Thyroid gland (tissue), 4 donors: ENCODE data around the gene DGAT2. TPM values are rescaled to one million over a fixed set of nuclear protein-coding genes. Genes with fewer than 3 reads are reported as not detected.

Experiments
- DNase-seq, 2 donors: peaks; one replicate each; pipeline ENCODE4 v3.0.0-alpha.2; 2019
- H3K27ac ChIP-seq, 3 donors: fragments of 200-600 bp; sonication (generic); 1 replicate in 2 of 3; 2 replicates in 1 of 3; pipeline ENCODE4 v1.5.1; 2016 to 2019; ENCODE audit warnings: mild to moderate bottlenecking in 1 of 3, moderate library complexity in 1 of 3
- H3K27me3 ChIP-seq: fragments of 200-600 bp; sonication (generic); one replicate; pipeline ENCODE4 v1.5.1; 2019
- H3K36me3 ChIP-seq, 2 donors: fragments of 200-600 bp; sonication (generic); one replicate each; pipeline ENCODE4 v1.5.1; 2016 to 2019
- H3K4me1 ChIP-seq, 2 donors: fragments of 200-600 bp; sonication (generic); one replicate each; pipeline ENCODE4 v1.5.1; 2017 to 2019
- H3K4me3 ChIP-seq, 3 donors: fragments of 200-600 bp; sonication (generic); replicated peaks in 1 of 3; 1 replicate in 2 of 3; 2 replicates in 1 of 3; pipeline ENCODE4 v1.5.1; 2016; ENCODE audit warnings: mild to moderate bottlenecking in 1 of 3
- H3K9me3 ChIP-seq: fragments of 200-600 bp; sonication (generic); one replicate; pipeline ENCODE4 v1.5.1; 2017
- CTCF ChIP-seq, 6 experiments: fragments of 200-600 bp in 3 of 6; fragments of 450-650 bp in 3 of 6; sonication (generic) in 3 of 6; IDR thresholded peaks; one replicate each; pipeline ENCODE4 v1.5.1; 2016 to 2019; ENCODE audit warnings: antibody characterized with exemption in 6 of 6, mild to moderate bottlenecking in 2 of 6, inconsistent platforms in 1 of 6, moderate library complexity in 1 of 6
- POLR2A ChIP-seq, 2 donors: fragments of 450-650 bp; IDR thresholded peaks; one replicate each; pipeline ENCODE4 v1.6.1; 2017; ENCODE audit warnings: antibody characterized with exemption in 2 of 2, mild to moderate bottlenecking in 2 of 2, moderate library complexity in 1 of 2
- WGBS, 2 donors: methylation state at CpG; one replicate each; pipeline ENCODE4 v1.1.5; 2017; 5-methylcytosine and 5-hydroxymethylcytosine counted together
- intact Hi-C: fragments of 100-400 bp; cut with DNase I; formaldehyde crosslinking; loops from one replicate; pipeline ENCODE4 v1.15.1; 2023
- total RNA-seq, 4 donors: library from RNA; depleted of rRNA; stranded (reverse); fragments of >200 nt; gene quantifications; one replicate each; pipeline ENCODE4 v1.2.3, GENCODE V29; 2016

Gene DGAT2
- total RNA-seq, 4 donors from 2014 or later: 9.9 to 20.7 (median 16.3) TPM

- TF ChIP-seq POLR2A (IDR thresholded peaks at IDR 0.05): no peak
- TF ChIP-seq CTCF (IDR thresholded peaks at IDR 0.05): no peak
- H3K4me1 ChIP-seq: peaks cover 8 to 9% of the 10 kb centered on the region in 2 donors
- no peak overlapping the region for H3K27ac ChIP-seq
- no peaks in the 10 kb centered on the region for H3K9me3 ChIP-seq
- H3K36me3 ChIP-seq: no peaks in the 10 kb centered on the region
- DNase-seq: no peak
- 82 to 97% methylated on average over 3 of the region's 3 CpGs for WGBS, 2 donors
- H3K27me3 ChIP-seq: no peaks in the 10 kb centered on the region
- H3K4me3 ChIP-seq: no peak overlapping the region
- intact Hi-C loops: no loop called here
Measured at GRCh38 chr11:75834728-75835127, 66.2 kb downstream of the DGAT2 start.

- H3K36me3 ChIP-seq: no peaks in the 10 kb centered on the region
- no peak overlapping the region for H3K4me3 ChIP-seq
- no peak for TF ChIP-seq POLR2A (IDR thresholded peaks at IDR 0.05)
- DNase-seq: no peak
- H3K9me3 ChIP-seq: no peaks in the 10 kb centered on the region
- intact Hi-C loops: no loop called here
- H3K27me3 ChIP-seq: no peaks in the 10 kb centered on the region
- H3K4me1 ChIP-seq: peaks cover 24 to 26% of the 10 kb centered on the region in 2 donors
- H3K27ac ChIP-seq: peak overlapping the region in 1 of 3 donors; percentile 13
- 85 to 90% methylated on average over 3 of the region's 3 CpGs for WGBS, 2 donors
Measured at GRCh38 chr11:75836417-75836816, 67.8 kb downstream of the DGAT2 start.

GRCh38 chr11:75839851-75840250 is 71.3 kb downstream of the DGAT2 start:
- H3K27me3 ChIP-seq: no peaks in the 10 kb centered on the region
- peak overlapping the region in 1 of 3 donors; percentile 11 for H3K27ac ChIP-seq
- no peaks in the 10 kb centered on the region for H3K9me3 ChIP-seq
- intact Hi-C loops: no loop called here
- peaks cover 26 to 30% of the 10 kb centered on the region in 2 donors for H3K4me1 ChIP-seq
- no peaks in the 10 kb centered on the region for H3K36me3 ChIP-seq
- no peak overlapping the region for H3K4me3 ChIP-seq
- TF ChIP-seq POLR2A (IDR thresholded peaks at IDR 0.05) (no peak), CTCF (IDR thresholded peaks at IDR 0.05) (no peak)
- no peak for DNase-seq

GRCh38 chr11:75840522-75840921 is 71.9 kb downstream of the DGAT2 start:
- Histone ChIP-seq H3K36me3 (no peaks in the 10 kb centered on the region), H3K27ac (peak overlapping the region in 1 of 3 donors; percentile 11), H3K4me3 (no peak overlapping the region), H3K27me3 (no peaks in the 10 kb centered on the region), H3K9me3 (no peaks in the 10 kb centered on the region), H3K4me1 (peaks cover 26 to 30% of the 10 kb centered on the region in 2 donors)
- DNase-seq: no peak
- no peak for TF ChIP-seq POLR2A (IDR thresholded peaks at IDR 0.05)
- no peak for TF ChIP-seq CTCF (IDR thresholded peaks at IDR 0.05)
- intact Hi-C loops: no loop called here
- WGBS, 2 donors: 21 to 35% methylated on average over 1 of the region's 1 CpG

DNA sequence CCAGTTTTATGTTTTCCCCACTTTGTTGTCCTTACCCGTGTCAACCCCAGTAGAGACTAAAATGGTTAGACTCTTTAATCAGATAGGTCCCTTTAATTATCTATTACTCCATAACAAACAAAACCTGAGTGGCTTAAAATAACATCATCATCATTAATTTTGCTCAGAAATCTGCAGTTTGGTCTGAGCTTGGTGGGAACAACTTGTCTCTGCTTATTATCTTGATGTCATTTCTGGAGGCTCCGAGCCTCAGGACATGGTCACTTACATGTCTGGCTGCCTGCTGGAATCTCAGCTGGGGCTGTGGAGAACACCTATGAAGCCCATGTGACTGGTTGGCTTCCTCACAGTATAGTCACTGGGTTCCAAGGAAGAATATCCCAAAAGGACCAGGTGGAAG is 73.2 kb downstream of the DGAT2 start:
- H3K9me3 ChIP-seq: no peaks in the 10 kb centered on the region
- no peaks in the 10 kb centered on the region for H3K36me3 ChIP-seq
- intact Hi-C loops: no loop called here
- peaks cover 30 to 34% of the 10 kb centered on the region in 2 donors for H3K4me1 ChIP-seq
- H3K27me3 ChIP-seq: no peaks in the 10 kb centered on the region
- TF ChIP-seq CTCF (IDR thresholded peaks at IDR 0.05): no peak
- no peak for TF ChIP-seq POLR2A (IDR thresholded peaks at IDR 0.05)
- no peak for DNase-seq
- H3K27ac ChIP-seq: no peak overlapping the region
- WGBS, 2 donors: 98 to 99% methylated on average over 2 of the region's 2 CpGs
- H3K4me3 ChIP-seq: no peak overlapping the region

GRCh38 chr11:75845324-75845723 is 76.7 kb downstream of the DGAT2 start:
- H3K27ac ChIP-seq: no peak overlapping the region
- no peak for DNase-seq
- no peaks in the 10 kb centered on the region for H3K27me3 ChIP-seq
- peaks cover 20 to 26% of the 10 kb centered on the region in 2 donors for H3K4me1 ChIP-seq
- H3K9me3 ChIP-seq: no peaks in the 10 kb centered on the region
- no peak overlapping the region for H3K4me3 ChIP-seq
- H3K36me3 ChIP-seq: no peaks in the 10 kb centered on the region
- TF ChIP-seq CTCF (IDR thresholded peaks at IDR 0.05) (no peak), POLR2A (IDR thresholded peaks at IDR 0.05) (no peak)
- intact Hi-C loops: no loop called here
